Breast epithelium (tissue), 4 donors: ENCODE data around the gene PARP4. TPM values are rescaled to one million over a fixed set of nuclear protein-coding genes. Genes with fewer than 3 reads are reported as not detected.

Experiments
- DNase-seq, 2 donors: peaks; one replicate each; pipeline ENCODE4 v3.0.0-alpha.2; 2019; ENCODE audit warnings: low spot score in 2 of 2
- H3K27ac ChIP-seq, 2 donors: fragments of 200-600 bp; sonication (generic) in 1 of 2; one replicate each; pipeline ENCODE4 v1.5.1; 2016 to 2019; ENCODE audit warnings: mild to moderate bottlenecking in 1 of 2
- H3K27me3 ChIP-seq, 2 donors: fragments of 200-600 bp; sonication (generic) in 1 of 2; one replicate each; pipeline versions ENCODE4 v1.5.1 to v1.6.0; 2017 to 2019; ENCODE audit warnings: control low read depth in 1 of 2, mild to moderate bottlenecking in 1 of 2
- H3K36me3 ChIP-seq: fragments of 200-600 bp; one replicate; pipeline ENCODE4 v1.5.1; 2019
- H3K4me1 ChIP-seq, 2 donors: fragments of 200-600 bp; sonication (generic); one replicate each; pipeline ENCODE4 v1.5.1; 2016 to 2019; ENCODE audit warnings: control low read depth in 1 of 2
- H3K4me3 ChIP-seq, 3 donors: fragments of 200-600 bp; sonication (generic); 1 replicate in 2 of 3; 2 replicates in 1 of 3; pipeline ENCODE4 v1.5.1; 2016 to 2019; ENCODE audit warnings: mild to moderate bottlenecking in 3 of 3, moderate library complexity in 2 of 3
- H3K9me3 ChIP-seq, 2 donors: fragments of 200-600 bp; sonication (generic) in 1 of 2; one replicate each; pipeline ENCODE4 v1.5.1; 2016 to 2019; ENCODE audit warnings: control low read depth in 1 of 2
- CTCF ChIP-seq, 3 donors: fragments of 450-650 bp; IDR thresholded peaks; one replicate each; pipeline ENCODE4 v1.5.1; 2016 to 2017; ENCODE audit warnings: antibody characterized with exemption in 3 of 3, mild to moderate bottlenecking in 3 of 3, moderate library complexity in 3 of 3
- POLR2A ChIP-seq: fragments of 450-650 bp; IDR thresholded peaks from one replicate; pipeline ENCODE4 v1.6.1; 2016; ENCODE audit warnings: antibody characterized with exemption, mild to moderate bottlenecking, moderate library complexity
- POLR2AphosphoS5 ChIP-seq, 3 donors: sonication (generic); formaldehyde crosslinking; IDR thresholded peaks; one replicate each; pipeline ENCODE4 v1.6.1; 2017; ENCODE audit warnings: antibody characterized with exemption in 3 of 3
- intact Hi-C: fragments of 100-400 bp; cut with DNase I; formaldehyde crosslinking; loops from one replicate; pipeline ENCODE4 v1.15.1; 2023; ENCODE audit warnings: low total_unique reads
- total RNA-seq, 3 donors: library from RNA; depleted of rRNA; stranded (reverse); fragments of >200 nt; gene quantifications; one replicate each; pipeline ENCODE4 v1.1.0, GENCODE V29; 2016

Gene PARP4
- total RNA-seq, 3 donors from 2014 or later: 54.1 to 67.0 (median 62.5) TPM

- intact Hi-C loops: no loop called here
- H3K9me3 ChIP-seq: no peaks in the 10 kb centered on the region
- H3K4me1 ChIP-seq: no peaks in the 10 kb centered on the region
- no peak for DNase-seq
- no peak overlapping the region for H3K4me3 ChIP-seq
- H3K27ac ChIP-seq: no peak overlapping the region
- H3K36me3 ChIP-seq: no peaks in the 10 kb centered on the region
- peaks cover 0 to 15% of the 10 kb centered on the region in 2 donors for H3K27me3 ChIP-seq
- TF ChIP-seq POLR2AphosphoS5 (IDR thresholded peaks at IDR 0.05) (no peak), POLR2A (no peak), CTCF (IDR thresholded peaks at IDR 0.05) (no peak)
These were observed 14.7 kb upstream of the PARP4 start for GRCh38 chr13:24527266-24527775.

GRCh38 chr13:24520733-24521132 lies 8.2 kb upstream of the PARP4 start:
- intact Hi-C loops: no loop called here
- no peaks in the 10 kb centered on the region for H3K27me3 ChIP-seq
- no peaks in the 10 kb centered on the region for H3K9me3 ChIP-seq
- DNase-seq: no peak
- H3K36me3 ChIP-seq: no peaks in the 10 kb centered on the region
- TF ChIP-seq POLR2A: no peak
- TF ChIP-seq CTCF (IDR thresholded peaks at IDR 0.05): no peak
- no peak for TF ChIP-seq POLR2AphosphoS5 (IDR thresholded peaks at IDR 0.05)
- no peak overlapping the region for H3K27ac ChIP-seq
- H3K4me3 ChIP-seq: no peak overlapping the region
- H3K4me1 ChIP-seq: no peaks in the 10 kb centered on the region

GRCh38 chr13:24516919-24517318 lies 4.3 kb upstream of the PARP4 start:
- intact Hi-C loops: no loop called here
- H3K27ac ChIP-seq: no peak overlapping the region
- H3K36me3 ChIP-seq: no peaks in the 10 kb centered on the region
- H3K4me3 ChIP-seq: no peak overlapping the region
- no peaks in the 10 kb centered on the region for H3K4me1 ChIP-seq
- no peaks in the 10 kb centered on the region for H3K9me3 ChIP-seq
- DNase-seq: no peak
- H3K27me3 ChIP-seq: no peaks in the 10 kb centered on the region
- TF ChIP-seq POLR2AphosphoS5 (IDR thresholded peaks at IDR 0.05): no peak
- TF ChIP-seq CTCF (IDR thresholded peaks at IDR 0.05): no peak
- TF ChIP-seq POLR2A: no peak

- intact Hi-C loops: no loop called here
- peak overlapping the region; percentile 93 to 99 for H3K27ac ChIP-seq
- TF ChIP-seq CTCF (IDR thresholded peaks at IDR 0.05) (no peak), POLR2A (no peak), POLR2AphosphoS5 (IDR thresholded peaks at IDR 0.05) (no peak)
- DNase-seq: no peak
- no peaks in the 10 kb centered on the region for H3K4me1 ChIP-seq
- H3K36me3 ChIP-seq: no peaks in the 10 kb centered on the region
- H3K27me3 ChIP-seq: no peaks in the 10 kb centered on the region
- H3K4me3 ChIP-seq: peak overlapping the region; percentile 78 to 94 (median 90)
- no peaks in the 10 kb centered on the region for H3K9me3 ChIP-seq
These were observed 283 bp upstream of the PARP4 start for GRCh38 chr13:24512908-24513213.

- intact Hi-C loops: no loop called here
- TF ChIP-seq POLR2A: no peak
- peak overlapping the region; percentile 78 to 94 (median 90) for H3K4me3 ChIP-seq
- no peak for DNase-seq
- H3K4me1 ChIP-seq: no peaks in the 10 kb centered on the region
- H3K36me3 ChIP-seq: no peaks in the 10 kb centered on the region
- H3K9me3 ChIP-seq: no peaks in the 10 kb centered on the region
- no peaks in the 10 kb centered on the region for H3K27me3 ChIP-seq
- peak overlapping the region; percentile 93 to 99 for H3K27ac ChIP-seq
These were observed 772 bp downstream of the PARP4 start for GRCh38 chr13:24511816-24512196.
